Renal cortex interstitium (tissue), 11 donors: Measurements from ENCODE around the gene BMAL2. TPM values are rescaled to one million over a fixed set of nuclear protein-coding genes. Genes with fewer than 3 reads are reported as not detected.

Source experiments
- DNase-seq, 11 donors: peaks; one replicate each; pipeline ENCODE4 v3.0.0-alpha.2; 2013; ENCODE audit warnings: low read depth in 9 of 11, low spot score in 4 of 11; ENCODE audit errors: extremely low read depth in 1 of 11
- polyA plus RNA-seq, 3 donors: library from polyadenylated mRNA; unstranded; fragments of 120-200 nt; gene quantifications; one replicate each; pipeline ENCODE4 v1.2.1, GENCODE V29; 2013; ENCODE audit not compliant: insufficient read length in 3 of 3

BMAL2 gene
- polyA plus RNA-seq, 3 donors: 6.0 to 6.7 (median 6.0) TPM

GRCh38 chr12:27309293-27309994 is 23.2 kb upstream of the BMAL2 start:
- DNase-seq: no peak

- no peak for DNase-seq
Measured at GRCh38 chr12:27309995-27310315, 22.7 kb upstream of the BMAL2 start.

- DNase-seq: no peak
Measured at GRCh38 chr12:27316947-27317346, 15.7 kb upstream of the BMAL2 start.

GRCh38 chr12:27319409-27319808 is 13.2 kb upstream of the BMAL2 start:
- no peak for DNase-seq

- no peak for DNase-seq
Measured at GRCh38 chr12:27319848-27320247, 12.8 kb upstream of the BMAL2 start.

GRCh38 chr12:27324530-27324929 is 8.1 kb upstream of the BMAL2 start:
- DNase-seq: no peak

- DNase-seq: peak in 1 of 11 donors; percentile 24
Measured at GRCh38 chr12:27330846-27331245, 1.8 kb upstream of the BMAL2 start.

GRCh38 chr12:27331291-27331926 is 1.2 kb upstream of the BMAL2 start:
- DNase-seq: peak in 2 of 11 donors; percentile 28 to 44

GRCh38 chr12:27331927-27332324 is 710 bp upstream of the BMAL2 start:
- no peak for DNase-seq

GRCh38 chr12:27332407-27332713 is 276 bp upstream of the BMAL2 start:
- DNase-seq: no peak

GRCh38 chr12:27333403-27334009 is 870 bp downstream of the BMAL2 start:
- peak in 1 of 11 donors; percentile 13 for DNase-seq

- DNase-seq: no peak
Measured at GRCh38 chr12:27334042-27334720, 1.5 kb downstream of the BMAL2 start.

- DNase-seq: no peak
Measured at GRCh38 chr12:27334721-27335082, 2.1 kb downstream of the BMAL2 start.

GRCh38 chr12:27335364-27336281 is 3.0 kb downstream of the BMAL2 start:
- no peak for DNase-seq

- DNase-seq: no peak
Measured at GRCh38 chr12:27336282-27336653, 3.6 kb downstream of the BMAL2 start.

- no peak for DNase-seq
Measured at GRCh38 chr12:27337376-27337775, 4.7 kb downstream of the BMAL2 start.

- no peak for DNase-seq
Measured at GRCh38 chr12:27338473-27338872, 5.8 kb downstream of the BMAL2 start.

- DNase-seq: no peak
Measured at GRCh38 chr12:27340971-27341370, 8.3 kb downstream of the BMAL2 start.

- no peak for DNase-seq
Measured at GRCh38 chr12:27342536-27342935, 9.9 kb downstream of the BMAL2 start.
